SH-SY5Y (cell line): ENCODE data around the gene PAK1.

ENCODE experiments used
- GATA2 ChIP-seq: IDR thresholded peaks from 2 replicates; pipeline ENCODE4 v1.6.1; 2011; ENCODE audit warnings: mild to moderate bottlenecking, low read depth, low read length
- GATA3 ChIP-seq: IDR thresholded peaks from 2 replicates; pipeline ENCODE4 v1.6.1; 2011; ENCODE audit warnings: low read depth, mild to moderate bottlenecking, low read length, moderate library complexity

GRCh38 chr11:77428598-77428997, 45.3 kb downstream of the PAK1 start:
- TF ChIP-seq GATA2: no peak
- TF ChIP-seq GATA3: no peak
